Ovary (tissue), 3 donors: ENCODE measurements around the gene PRDX5.
"Not testable (repeated sequence)": the region's sequence is repeated elsewhere in the genome, so short reads cannot be mapped to it uniquely, and the experiment has no call there.

Experiments
- CTCF ChIP-seq, 3 donors: fragments of 450-650 bp in 2 of 3; fragments of 200-600 bp in 1 of 3; IDR thresholded peaks; one replicate each; pipeline versions ENCODE4 v1.5.1 to v1.8.0; 2016 to 2022; ENCODE audit warnings: antibody characterized with exemption in 3 of 3, mild to moderate bottlenecking in 1 of 3
- POLR2A ChIP-seq: fragments of 450-650 bp; IDR thresholded peaks from one replicate; pipeline ENCODE4 v1.6.1; 2017; ENCODE audit warnings: antibody characterized with exemption, mild to moderate bottlenecking, moderate library complexity
- donor health status: DM: no; HTN: no; CAD: no.

- TF ChIP-seq CTCF (IDR thresholded peaks at IDR 0.05); POLR2A: not testable (repeated sequence)
Observed at GRCh38 chr11:64307795-64308194, 10.1 kb upstream of the PRDX5 start.
